GM18517 (cell line): ENCODE data around the gene SOCS1.
"Not testable (repeated sequence)": the region's sequence is repeated elsewhere in the genome, so short reads cannot be mapped to it uniquely, and the experiment has no call there.

Experiments used
- ATAC-seq: cut with Tn5 transposase; IDR thresholded peaks from one replicate; pipeline ENCODE4 v1.9.1; 2021; ENCODE audit warnings: mild to moderate bottlenecking, moderate library complexity; ENCODE audit not compliant: unreplicated experiment

Gene SOCS1, protein sequence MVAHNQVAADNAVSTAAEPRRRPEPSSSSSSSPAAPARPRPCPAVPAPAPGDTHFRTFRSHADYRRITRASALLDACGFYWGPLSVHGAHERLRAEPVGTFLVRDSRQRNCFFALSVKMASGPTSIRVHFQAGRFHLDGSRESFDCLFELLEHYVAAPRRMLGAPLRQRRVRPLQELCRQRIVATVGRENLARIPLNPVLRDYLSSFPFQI

DNA sequence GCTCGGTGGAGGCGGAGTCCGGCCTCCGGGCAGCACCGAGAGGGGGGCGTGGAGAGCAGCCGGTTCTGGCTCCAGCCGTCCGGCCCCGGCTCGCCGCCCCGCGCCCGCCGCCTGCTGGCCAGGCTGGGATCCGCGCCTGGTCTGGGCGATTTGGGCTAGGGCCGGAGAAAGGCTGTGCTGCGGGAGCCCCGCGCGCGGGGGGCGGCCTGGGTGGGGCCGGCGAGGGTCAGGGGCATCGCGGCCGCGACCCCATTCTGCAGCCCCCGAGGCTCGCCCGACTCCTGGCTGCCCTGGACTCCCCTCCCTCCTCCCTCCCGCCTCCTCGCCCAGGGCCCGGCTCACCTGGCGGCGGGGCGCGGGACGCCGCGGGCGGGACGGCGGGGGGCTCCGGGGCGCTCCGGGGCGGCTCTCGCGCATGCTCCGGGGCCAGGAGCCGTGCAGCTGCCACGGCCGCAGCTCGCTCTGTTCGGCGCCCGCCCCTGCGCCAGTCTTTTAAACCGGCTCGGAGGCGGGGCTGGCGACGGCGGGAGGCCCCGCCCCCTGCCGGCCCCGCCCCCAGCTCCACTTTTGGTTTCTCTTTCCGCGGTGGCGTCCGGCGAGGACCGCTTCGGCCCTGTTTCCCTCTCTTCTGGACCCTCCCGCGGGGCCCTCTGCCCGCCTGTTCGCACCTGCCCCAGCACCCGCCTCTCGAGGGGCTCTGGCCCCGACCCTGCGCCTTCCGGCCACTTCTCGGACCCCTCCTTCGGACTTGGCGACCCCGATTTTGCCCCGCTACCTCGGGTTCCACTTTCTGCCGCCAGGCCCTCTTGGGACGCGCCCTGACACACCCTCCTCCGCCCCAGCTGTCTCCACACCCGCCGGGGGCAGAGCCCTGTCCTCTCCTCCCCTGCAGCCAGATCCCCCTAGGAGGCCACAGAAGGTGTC, at the start of gene SOCS1:
Gene SOCS1, minus strand, starts transcription at position 468 of the 924 bp plus-strand sequence. CDS start 726 bp downstream, outside the sequence.
- peak; percentile 42 for ATAC-seq

DNA sequence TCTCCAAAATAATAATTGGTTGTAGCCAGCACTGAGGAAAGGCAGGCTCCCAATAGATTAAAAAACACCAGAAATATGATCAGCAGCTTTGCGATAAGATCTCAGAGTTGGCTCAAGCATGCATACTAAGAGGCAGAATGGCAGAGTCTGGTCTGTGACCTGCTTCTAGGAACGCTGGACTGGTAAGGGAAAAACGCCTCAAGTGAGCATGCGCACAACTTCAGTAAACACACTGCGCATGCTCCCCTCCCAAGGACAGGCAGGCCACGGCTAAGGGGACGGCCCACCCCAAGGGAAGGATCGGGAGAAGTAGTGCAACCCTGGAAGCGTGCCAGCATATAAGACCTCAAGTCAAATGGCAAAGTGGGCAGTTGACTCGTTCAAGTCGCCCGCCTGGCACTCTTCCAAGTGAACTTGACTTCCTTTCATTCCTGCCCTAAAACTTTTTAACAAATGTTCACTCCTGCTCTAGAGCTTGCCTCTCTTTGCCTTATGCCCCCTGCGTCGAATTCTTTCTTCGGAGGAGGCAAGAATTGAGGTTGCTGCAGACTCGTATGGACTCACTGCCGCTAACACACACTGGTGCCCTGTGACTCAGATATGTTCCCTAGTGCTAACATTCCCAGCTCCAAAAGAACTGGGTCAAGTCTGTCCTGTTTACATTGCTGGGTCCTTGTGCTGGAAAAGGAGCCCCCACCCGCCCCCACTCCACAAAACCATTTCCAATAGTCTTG, 47.6 kb upstream of the SOCS1 start:
- no peak for ATAC-seq

DNA sequence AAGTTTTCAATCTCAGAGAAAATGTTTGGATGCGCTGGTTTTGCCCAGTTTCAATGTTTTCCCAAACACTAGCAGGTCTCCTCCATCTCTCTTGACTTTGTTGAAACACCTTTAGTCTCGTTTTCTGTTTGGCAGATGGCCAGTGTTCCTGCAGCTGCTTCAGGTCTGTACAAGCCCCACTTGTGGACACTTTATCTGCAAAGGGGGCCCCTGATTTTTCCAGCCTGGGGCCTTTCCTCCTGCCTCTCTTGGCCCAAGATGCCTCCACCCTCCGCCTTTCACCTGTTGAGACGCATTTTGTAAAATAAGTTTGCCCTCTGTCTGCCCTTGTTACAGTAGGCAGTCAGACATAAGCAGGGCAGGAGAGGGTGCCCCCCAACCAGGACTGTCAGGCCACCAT, 47.0 kb upstream of the SOCS1 start:
- ATAC-seq, result no peak

DNA sequence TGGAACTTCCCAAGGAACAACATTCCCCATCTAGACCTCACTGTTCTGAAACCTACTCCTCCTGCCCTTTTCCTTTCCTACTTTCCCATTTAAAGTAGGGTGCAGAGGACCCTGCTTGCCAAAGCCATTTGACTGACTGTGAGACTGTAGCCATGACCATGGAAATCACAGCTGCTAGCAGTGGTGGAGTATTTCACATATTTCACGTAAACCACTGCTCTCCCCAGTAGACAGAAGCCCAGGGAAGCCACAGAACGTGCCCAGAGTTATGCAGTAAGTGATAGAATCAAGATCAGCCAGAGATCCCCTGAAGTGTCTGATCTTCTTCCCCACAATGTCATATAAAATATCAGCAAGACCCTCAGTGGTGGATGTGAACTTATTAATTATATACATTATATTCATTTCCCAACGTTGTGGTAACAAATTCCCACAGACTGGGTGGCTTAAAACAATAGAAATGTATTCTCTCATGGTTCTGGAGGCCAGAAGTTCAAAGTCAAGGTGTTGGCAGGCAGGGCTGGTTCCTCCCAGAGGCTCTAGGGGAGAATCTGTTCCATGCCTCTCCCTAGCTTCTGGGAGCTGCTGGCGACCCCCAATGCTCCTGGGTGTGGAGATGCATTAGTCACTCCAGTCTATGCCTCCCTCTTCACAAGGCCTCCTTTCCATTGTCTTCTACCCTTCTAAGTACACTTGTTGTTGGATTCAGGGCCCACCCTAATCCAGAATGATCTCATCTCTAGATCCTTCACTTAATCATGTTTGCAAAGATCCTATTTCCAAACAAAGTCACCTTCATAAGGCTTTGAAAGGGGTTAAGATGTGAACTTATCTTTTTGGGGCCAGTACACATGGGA, 45.9 kb upstream of the SOCS1 start:
- no peak for ATAC-seq

DNA sequence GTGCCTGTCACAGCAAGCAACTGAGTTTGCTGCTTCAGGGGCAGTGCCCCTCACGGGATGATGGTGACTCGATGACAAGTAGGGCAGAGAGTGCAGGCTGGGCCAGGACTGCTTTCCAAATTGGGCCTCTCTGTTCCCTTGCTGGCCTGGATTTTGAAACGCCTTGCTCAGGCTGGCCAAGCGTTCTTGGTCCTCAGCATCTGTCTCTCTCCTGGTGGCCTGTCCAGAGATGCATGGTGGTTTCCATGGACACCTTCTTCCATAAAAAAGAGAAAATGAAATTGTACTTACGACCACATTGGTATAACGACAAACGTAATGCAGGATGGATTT, 44.5 kb upstream of the SOCS1 start:
- no peak for ATAC-seq

DNA sequence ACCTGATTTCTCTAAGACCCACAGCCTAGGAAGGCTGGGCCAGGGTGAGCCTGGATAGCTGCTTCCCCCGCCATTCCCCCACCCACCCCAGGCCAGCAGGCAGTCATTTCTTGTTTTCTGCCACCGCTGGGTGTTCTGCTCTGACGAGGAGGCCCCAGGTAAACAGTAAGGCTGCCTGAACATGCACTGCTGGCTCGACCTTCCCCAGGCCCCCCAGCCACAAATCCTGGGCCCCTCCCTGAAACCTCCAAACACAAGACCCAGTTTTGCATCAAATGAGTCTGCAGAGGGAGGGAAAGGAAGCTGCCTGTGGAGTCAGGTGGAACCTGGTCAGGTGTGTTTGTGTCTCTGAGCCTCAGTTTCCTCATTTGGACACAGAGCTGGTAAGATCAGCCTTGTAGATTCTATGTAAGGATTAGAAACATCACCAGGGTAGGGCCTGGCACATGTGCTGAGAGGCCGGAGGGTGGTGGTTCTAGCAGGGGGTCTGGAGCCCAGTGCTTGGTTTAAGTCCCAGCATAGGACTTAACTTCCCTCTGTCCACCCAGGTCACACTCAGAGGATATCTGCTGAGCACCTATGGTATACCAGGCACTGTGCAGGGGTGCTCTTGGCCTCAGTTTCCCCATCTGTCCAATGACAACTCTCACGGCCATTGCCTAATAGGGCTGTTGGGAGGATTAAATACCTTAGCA, 44.0 kb upstream of the SOCS1 start:
- no peak for ATAC-seq

DNA sequence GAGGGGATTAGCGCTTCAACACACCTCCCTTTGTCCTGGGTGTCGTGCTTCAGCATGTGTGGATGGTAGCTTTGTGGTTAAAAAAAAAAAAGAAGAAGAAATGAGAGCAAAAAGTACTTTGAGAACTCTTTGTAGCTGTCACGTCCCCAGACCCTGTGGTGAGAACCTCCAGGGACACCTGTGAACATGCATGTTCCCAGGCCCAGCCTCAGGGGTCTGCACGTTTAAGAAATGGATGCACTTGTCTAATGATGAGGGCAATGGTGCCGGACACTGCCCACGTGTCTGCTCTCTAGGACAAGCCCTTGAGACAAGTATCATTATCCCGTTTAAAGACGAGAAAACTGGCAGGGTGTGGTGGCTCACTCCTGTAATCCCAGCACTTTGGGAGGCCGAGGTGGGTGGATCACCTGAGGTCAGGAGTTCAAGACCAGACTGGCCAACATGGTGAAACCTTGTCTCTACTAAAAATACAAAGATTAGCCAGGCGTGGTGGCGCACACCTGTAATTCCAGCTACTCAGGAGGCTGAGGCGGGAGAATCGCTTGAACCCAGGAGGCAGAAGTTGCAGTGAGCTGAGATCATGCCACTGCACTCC, 43.0 kb upstream of the SOCS1 start:
- not testable (repeated sequence) for ATAC-seq

DNA sequence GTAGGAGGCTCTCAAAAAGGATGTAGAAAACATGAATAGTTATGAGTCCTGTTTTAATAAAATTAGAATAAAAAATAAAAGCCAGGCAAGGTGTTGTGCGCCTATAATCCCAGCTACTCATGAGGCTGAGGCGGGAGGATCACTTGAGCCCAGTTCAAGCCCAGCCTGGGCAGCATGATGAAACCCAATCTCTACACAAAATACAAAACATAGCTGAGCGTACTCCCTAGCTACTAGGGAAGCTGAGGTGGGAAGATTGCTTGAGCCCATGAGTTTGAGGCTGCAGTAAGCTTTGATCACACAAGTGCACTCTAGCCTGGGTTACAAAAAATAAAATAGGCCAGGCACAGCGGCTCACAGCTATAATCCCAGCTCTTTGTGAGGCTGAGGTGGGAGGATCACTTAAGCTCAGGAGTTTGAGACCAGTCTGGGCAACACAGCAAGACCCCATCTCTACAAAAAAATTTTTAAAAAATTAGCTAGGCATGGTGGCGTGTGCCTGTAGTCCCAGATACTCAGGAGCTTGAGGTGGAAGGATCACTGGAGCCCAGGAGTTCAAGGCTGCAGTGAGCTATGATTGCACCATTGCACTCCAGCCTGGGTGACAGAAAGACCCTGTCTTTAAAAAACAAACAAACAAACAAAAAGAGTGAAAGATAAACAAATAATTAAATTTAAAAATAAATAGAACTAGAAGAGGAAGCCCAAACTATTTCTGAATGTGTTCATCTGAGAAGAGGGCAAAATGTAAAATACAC, 42.3 kb upstream of the SOCS1 start:
- ATAC-seq, result no peak

DNA sequence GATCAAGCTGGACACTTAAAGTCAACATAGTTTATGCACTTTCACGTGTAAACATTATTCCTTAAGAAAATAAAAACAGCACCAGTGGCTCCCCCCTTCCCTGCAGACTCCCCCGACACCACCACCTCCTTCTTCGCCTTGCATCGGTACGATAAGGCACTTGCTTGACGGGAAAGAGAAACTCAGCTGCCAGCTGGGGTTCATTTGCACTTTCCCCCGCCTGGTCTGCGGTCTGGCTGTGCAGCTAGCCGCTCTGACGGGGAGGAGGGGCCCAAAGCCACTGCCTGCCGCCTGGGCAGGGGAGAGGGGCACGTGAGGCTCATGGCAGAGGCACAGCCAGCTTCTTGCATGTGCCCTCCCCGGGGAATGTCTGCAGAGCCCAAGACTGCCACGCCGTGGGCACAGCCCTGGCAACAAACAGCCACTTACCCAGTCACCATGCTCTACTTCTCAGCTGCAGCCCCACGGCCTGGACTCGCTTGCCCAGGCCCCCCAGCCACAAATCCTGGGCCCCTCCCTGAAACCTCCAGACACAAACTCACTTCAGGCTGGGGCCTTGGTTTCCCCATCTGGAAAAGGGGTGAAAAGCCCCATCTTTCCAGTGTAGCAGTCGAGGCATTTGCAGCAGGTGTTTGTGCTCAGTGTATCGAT, 41.6 kb upstream of the SOCS1 start:
- ATAC-seq, result peak; percentile 66

DNA sequence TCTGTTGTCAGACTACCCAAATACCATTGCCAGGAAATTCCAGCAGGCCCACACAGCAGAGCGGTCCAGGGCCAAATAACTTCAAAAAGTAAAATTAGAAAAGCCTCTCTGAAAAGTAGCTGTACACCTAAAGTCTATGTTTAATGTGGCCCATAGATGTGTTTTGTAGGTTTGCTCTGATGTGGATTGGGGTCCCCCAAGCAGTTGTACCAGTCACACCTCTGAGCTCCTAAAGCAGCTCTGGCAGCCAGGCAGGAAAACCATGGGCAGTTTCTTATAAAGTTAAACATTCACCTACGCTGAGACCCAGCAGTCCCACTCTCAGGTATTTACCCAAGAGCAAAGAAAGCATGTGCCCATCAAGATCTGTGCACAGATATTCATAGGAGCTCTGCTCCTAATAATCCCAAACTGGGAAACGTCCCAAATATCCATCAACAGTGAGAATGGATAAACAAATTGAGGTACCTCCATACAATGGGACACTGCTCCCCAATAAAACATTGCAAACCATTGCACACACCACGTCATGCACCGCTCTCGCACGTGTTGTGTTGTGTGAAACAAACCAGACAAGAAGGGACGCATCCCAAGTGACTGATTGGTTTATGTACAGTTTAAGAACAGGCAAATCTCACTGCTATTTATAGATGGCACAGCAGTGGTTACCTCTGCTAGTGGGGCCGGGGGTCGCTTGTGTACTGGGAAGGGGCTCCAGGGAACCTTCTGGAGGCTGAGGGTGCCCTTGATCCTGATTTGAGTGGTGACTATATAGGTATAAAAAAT, 40.9 kb upstream of the SOCS1 start:
- ATAC-seq, result peak; percentile 17

DNA sequence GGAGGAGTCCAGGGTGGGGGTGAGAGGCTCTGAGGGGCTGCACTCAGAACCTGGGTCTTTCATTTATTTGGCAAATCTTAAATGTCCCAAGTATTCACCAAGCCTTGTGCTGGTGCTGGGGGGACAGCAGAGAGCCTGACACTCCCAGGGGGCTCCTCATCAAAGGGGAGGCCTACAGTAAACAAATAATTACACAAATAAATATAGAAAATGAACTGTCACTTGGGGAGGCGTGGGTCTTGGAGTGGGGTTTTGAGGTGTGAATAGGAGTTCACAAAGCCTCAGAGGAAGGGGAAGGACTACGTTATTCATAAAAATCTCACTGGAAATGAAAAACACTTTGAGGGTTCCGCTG, 40.3 kb upstream of the SOCS1 start:
- ATAC-seq, result no peak

DNA sequence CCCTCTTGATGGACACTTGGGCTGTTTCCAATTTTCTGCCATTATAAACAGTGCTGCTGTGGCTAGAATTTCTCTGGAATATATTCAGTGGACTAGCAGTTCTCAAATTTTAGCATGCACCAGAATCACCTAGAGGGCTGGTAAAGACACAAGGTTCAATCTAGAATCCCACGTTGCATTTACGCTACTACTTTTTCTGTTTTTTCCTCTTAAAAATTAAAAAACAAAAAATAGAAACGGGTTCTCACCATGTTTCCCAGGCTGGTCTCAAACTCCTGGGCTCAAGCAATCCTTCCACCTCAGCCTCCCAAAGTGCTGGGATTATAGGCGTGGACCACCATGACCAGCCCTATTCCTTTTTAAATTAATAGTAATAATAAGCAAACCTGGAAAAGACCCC, 39.7 kb upstream of the SOCS1 start:
- no peak for ATAC-seq

DNA sequence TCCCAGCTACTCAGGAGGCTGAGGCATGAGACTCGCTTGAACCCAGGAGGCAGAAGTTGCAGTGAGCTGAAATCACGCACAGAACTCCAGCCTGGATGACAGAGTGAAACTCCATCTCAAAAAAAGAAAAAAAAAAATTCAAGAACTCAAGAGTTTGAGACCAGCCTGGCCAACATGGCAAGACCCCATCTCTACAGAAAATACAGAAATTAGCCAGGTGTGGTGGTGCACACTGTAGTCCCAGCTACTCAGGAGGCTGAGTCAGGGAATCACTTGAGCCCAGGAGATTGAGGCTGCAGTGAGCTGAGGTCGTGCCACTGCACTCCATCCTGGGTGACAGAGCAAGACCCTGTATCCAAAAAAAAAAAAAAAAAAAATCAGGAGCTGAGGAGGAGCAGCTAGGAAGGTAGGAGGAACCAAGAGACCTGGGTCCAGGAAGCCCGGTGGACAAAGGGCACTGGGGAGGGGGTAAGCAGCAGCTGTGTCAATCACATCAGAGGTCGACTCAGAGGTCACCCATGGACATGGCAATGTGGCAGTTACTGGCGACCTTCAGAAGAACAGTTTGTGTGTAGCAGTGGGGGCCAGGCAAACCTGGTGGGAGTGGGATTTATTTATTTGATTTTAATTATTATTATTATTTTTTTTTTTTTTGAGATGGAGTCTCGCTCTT, 36.2 kb upstream of the SOCS1 start:
- no peak for ATAC-seq

DNA sequence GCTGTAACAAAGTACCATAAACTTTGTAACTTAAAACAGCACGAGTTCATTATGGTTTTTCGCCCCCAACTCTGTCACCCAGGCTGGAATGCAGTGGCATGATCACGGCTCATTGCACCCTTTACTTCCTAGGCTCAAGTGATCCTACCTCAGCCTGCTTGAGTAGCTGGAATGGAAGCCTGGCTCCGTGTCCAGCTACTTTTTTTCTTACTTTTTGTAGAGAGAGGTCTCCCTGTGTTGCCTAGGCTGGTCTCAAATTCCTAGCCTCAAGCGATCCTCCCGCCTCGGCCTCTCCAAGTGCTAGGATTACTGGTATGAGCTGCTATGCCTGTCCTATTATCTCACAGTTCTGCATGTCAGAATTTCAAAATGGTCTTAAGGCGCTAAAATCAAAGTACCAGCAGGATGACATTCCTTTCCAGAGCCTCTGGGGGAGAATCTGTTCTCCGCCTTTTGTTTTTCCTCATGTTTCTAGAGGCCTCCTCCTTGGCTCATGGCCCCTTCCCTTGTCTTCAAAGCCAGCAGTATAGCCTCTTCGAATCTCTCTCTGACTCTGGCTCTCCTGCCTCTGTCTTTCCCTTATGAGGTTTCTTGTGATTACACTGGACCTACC, 35.2 kb upstream of the SOCS1 start:
- no peak for ATAC-seq

DNA sequence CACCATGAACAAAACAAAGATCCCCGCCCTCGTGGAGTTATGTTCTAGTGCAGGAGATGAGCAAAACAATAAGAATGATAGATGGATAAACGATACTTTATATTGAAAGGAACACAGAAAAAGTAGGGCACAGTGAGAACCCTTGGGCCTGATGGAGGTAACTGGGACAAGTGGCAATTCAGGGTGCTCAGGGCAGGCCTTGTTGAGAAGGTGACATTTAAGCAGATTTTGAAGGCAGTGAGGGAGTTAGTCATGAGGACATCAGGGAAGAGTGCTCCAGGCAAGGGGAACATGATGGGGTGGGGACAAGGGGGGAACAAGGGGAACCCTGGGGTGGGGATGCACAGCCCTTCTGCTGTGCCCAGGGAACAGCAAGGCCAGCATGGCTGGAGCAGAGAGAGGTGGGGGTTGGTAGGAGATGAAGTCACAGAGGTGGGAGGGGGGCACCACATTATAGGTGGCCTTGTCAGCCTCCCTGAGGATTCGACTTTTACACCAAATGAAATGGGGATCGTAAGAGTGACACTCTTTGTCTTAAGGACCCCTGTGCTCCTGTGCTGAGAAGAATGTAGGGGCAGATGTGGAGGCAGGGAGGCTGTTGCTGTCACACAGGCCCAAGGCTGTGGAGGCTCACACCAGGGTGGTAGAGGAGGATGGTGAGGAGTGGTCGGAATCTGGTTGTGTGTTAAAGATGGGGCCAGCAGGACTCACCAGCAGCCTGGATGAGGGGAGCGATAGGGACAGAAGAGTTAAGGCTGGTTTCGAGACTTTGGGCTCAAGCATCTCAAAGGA, 34.3 kb upstream of the SOCS1 start:
- no peak for ATAC-seq

DNA sequence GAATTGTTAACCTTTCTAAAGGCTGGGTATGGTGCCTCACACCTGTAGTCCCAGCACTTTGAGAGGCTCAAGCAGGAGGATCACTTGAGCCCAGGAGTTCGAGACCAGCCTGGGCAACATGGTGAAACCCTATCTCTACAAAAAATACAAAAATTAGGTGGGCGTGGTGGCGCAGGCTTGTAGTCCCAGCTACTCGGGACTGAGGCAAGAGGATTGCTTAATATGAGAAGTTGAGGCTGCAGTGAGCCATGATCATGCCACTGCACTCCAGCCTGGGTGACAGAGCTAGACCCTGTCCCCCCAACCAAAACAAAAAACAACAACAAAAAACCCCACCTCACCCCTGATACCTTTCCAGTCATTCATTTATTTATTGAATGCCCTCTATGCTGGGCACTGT, 33.7 kb upstream of the SOCS1 start:
- not testable (repeated sequence) for ATAC-seq
